AG09319 (cell line): ENCODE results near the gene CCDC61.

ENCODE experiments used
- DNase-seq: peaks from one replicate; pipeline ENCODE4 v3.0.0-alpha.2; 2010; ENCODE audit warnings: low read depth; ENCODE audit errors: extremely low read depth
- CTCF ChIP-seq: IDR thresholded peaks from 2 replicates; pipeline ENCODE4 v1.5.1; 2011; ENCODE audit warnings: low read depth, mild to moderate bottlenecking, inconsistent platforms, low read length, moderate library complexity

The CCDC61 gene

GRCh38 chr19:45995715-45996385 is 583 bp downstream of the CCDC61 start:
- TF ChIP-seq CTCF, result no peak
- DNase-seq, result no peak

GRCh38 chr19:45996933-45997332 is 1.7 kb downstream of the CCDC61 start:
- no peak for TF ChIP-seq CTCF
- no peak for DNase-seq

GRCh38 chr19:45998834-45999233 is 3.6 kb downstream of the CCDC61 start:
- no peak for TF ChIP-seq CTCF
- no peak for DNase-seq

- TF ChIP-seq CTCF, result no peak
- DNase-seq, result no peak
These were observed 4.4 kb downstream of the CCDC61 start for GRCh38 chr19:45999653-46000121.

GRCh38 chr19:46000491-46001246 is 5.4 kb downstream of the CCDC61 start:
- DNase-seq, result no peak
- TF ChIP-seq CTCF, result no peak

GRCh38 chr19:46002678-46003275 is 7.5 kb downstream of the CCDC61 start:
- DNase-seq, result no peak
- no peak for TF ChIP-seq CTCF

- no peak for DNase-seq
- TF ChIP-seq CTCF, result no peak
These were observed 11.1 kb downstream of the CCDC61 start for GRCh38 chr19:46006411-46006810.
